BJ (cell line): ENCODE measurements around the gene COPA. TPM values are rescaled to one million over a fixed set of nuclear protein-coding genes. Genes with fewer than 3 reads are reported as not detected.

ENCODE experiments used
- CTCF ChIA-PET: fragments of 350-600 bp; formaldehyde crosslinking; extraction: SDS; loops from one replicate; lab custom pipeline; 2021; ENCODE audit warnings: antibody characterized with exemption, inconsistent platforms; lab: Yijun Ruan, JAX
- POLR2A ChIA-PET: fragments of 300-600 bp; sonication (Branson Sonifier 250); formaldehyde crosslinking; extraction: SDS; loops from one replicate; lab custom pipeline; 2021; ENCODE audit warnings: antibody characterized with exemption; lab: Charles Lee
- DNase-seq: peaks from one replicate; pipeline ENCODE4 v3.0.0-alpha.2; 2011; ENCODE audit warnings: low read depth
- H3K27me3 ChIP-seq: 2 replicates; pipeline ENCODE4 v1.6.0; 2011; ENCODE audit warnings: low read length; ENCODE audit not compliant: control insufficient read depth, insufficient read depth
- H3K36me3 ChIP-seq: 2 replicates; pipeline ENCODE4 v1.5.1; 2011; ENCODE audit warnings: low read length; ENCODE audit not compliant: control insufficient read depth, insufficient read depth
- H3K4me3 ChIP-seq: 2 replicates; pipeline ENCODE4 v1.5.1; 2011; ENCODE audit warnings: low read depth, mild to moderate bottlenecking, control low read depth, low read length
- polyA plus RNA-seq: library from polyadenylated mRNA; depleted of rRNA; stranded (reverse); fragments of >200 nt; gene quantifications from 2 replicates; pipeline ENCODE4 v1.2.3, GENCODE V29; 2011
- TF ChIP-seq, protein P1 (sequence below): IDR thresholded peaks from 2 replicates; pipeline ENCODE4 v1.5.1; 2011; ENCODE audit warnings: low read depth, mild to moderate bottlenecking, control low read depth, inconsistent platforms, low read length, moderate library complexity; ENCODE audit not compliant: insufficient read depth

COPA gene
- polyA plus RNA-seq, 1 experiment, result 267 TPM

DNA sequence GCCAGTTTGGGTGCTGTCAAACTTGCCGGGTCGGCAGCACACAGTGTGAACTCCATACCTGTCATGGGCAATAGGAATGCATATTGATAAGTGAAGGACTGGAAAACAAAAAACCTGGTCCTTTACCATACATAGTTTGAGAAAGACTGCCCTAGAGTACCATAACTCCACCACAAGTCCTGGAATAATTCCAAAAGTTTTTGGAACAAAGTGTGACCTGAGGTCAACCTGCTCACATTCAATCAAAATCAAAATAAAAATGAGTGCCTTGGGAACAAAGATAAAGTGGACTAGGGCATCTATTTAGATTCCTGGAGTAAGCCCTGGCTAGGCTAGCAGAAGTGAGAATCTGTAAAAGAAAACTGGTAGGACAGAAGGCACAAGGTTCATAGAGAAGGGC is 65.7 kb downstream of the COPA start:
- DNase-seq, result no peak
- no peak overlapping the region for H3K4me3 ChIP-seq
- no peaks in the 10 kb centered on the region for H3K27me3 ChIP-seq
- ChIA-PET CTCF (interaction anchor here (1.2 to 1.6 kb wide), 2 partner anchors 14 to 192 kb away, joined by 4 to 5 read pairs; no protein-coding TSS in a partner anchor), POLR2A (no interaction called here)
- TF ChIP-seq, protein P1, sequence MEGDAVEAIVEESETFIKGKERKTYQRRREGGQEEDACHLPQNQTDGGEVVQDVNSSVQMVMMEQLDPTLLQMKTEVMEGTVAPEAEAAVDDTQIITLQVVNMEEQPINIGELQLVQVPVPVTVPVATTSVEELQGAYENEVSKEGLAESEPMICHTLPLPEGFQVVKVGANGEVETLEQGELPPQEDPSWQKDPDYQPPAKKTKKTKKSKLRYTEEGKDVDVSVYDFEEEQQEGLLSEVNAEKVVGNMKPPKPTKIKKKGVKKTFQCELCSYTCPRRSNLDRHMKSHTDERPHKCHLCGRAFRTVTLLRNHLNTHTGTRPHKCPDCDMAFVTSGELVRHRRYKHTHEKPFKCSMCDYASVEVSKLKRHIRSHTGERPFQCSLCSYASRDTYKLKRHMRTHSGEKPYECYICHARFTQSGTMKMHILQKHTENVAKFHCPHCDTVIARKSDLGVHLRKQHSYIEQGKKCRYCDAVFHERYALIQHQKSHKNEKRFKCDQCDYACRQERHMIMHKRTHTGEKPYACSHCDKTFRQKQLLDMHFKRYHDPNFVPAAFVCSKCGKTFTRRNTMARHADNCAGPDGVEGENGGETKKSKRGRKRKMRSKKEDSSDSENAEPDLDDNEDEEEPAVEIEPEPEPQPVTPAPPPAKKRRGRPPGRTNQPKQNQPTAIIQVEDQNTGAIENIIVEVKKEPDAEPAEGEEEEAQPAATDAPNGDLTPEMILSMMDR, result no peak
- peaks cover 12% of the 10 kb centered on the region for H3K36me3 ChIP-seq

- DNase-seq, result no peak
- CTCF ChIA-PET, result interaction anchor here (0.7 kb wide), 1 partner anchor 78 kb away, joined by 4 read pairs; no protein-coding TSS in a partner anchor
- H3K4me3 ChIP-seq, result no peak overlapping the region
- TF ChIP-seq, protein P1, result no peak
- H3K36me3 ChIP-seq, result no peaks in the 10 kb centered on the region
- POLR2A ChIA-PET, result no interaction called here
- no peaks in the 10 kb centered on the region for H3K27me3 ChIP-seq
Measured at GRCh38 chr1:160271025-160271424, 72.0 kb downstream of the COPA start.

DNA sequence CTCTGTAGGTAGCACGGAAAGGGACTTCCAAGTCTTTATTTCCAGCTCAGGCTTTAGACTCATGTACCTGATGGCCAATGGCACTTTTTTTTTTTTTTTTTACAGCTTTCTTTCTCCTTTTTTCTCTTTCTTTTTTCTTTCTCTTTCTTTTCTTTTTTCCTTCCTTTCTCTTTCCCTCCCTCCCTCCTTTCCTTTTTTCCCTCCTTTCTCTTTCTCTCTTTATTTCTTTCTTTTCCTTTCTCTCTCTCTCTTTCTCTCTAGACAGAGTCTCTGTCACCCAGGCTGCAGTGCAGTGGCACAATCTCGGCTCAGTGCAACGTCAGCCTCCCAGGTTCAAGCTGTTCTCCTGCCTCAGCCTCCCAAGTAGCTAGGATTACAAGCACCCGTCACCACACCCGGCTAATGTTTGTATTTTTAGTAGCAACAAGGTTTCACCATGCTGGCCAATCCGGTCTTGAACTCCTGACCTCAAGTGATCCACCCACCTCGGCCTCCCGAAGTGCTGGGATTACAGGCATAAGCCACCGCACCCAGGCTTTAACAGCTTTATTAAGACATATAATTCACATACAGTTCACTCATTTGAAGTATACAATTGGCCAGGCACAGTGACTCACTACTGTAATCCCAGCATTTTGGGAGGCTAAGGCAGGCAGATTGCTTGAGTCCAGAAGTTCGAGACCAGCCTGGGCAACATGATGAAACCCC is 75.6 kb downstream of the COPA start:
- POLR2A ChIA-PET, result no interaction called here
- DNase-seq, result no peak
- CTCF ChIA-PET, result interaction anchor here (0.6 to 1.5 kb wide), 2 partner anchors 13 to 356 kb away, joined by 3 read pairs; no protein-coding TSS in a partner anchor
- TF ChIP-seq, protein P1, result no peak
- no peaks in the 10 kb centered on the region for H3K27me3 ChIP-seq
- no peaks in the 10 kb centered on the region for H3K36me3 ChIP-seq
- no peak overlapping the region for H3K4me3 ChIP-seq

- Histone ChIP-seq H3K27me3 (no peaks in the 10 kb centered on the region), H3K4me3 (no peak overlapping the region), H3K36me3 (no peaks in the 10 kb centered on the region)
- no peak for DNase-seq
- ChIA-PET POLR2A (no interaction called here), CTCF (interaction anchor here (0.9 to 2.3 kb wide), 3 partner anchors 26 to 164 kb away, joined by 3 to 7 read pairs (median 5); no protein-coding TSS in a partner anchor)
- TF ChIP-seq, protein P1, result no peak
Measured at GRCh38 chr1:160264795-160265307, 78.2 kb downstream of the COPA start.

DNA sequence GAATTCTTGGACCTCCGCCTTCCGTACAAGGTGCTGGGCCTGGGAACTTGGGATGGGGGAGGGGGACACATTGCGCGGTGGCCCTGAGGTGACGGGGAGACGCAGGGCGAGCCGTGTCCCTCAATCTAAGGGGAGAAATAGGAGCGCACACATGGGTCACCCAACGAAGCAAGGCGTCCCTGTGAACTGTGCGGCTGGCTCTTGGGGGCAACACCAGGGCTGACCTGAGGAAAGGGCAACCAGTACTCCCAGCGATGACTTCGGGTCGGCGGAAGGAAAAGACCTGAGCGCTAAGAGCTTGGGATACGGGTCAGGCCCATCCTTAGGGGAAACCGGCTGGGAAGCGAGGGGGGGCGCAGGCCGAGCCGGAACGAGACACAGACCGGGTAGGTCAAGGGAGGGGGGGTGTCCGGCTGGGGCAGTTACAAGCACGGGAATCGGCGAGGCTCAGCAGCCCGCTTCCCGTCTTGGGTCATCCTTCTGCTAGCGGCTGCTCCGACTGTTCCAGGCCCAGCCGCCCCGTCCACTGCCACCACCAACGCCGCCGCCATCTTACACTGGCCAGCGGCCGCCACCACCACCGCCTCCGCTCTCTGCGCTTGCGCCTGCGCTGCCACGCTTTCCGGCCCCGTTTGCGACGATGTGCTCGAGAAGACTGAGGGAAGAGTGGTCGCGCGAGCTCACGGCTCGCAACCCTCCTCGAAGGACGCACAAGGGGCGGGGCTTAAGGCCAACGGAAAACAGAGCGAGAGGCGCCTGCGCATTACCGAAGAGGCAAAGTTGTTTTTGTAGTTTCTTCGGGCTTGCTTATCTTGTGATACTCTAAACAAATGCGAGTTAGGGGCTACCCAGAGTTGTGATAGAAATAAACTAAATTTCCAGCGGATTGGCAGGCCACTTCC is 80.9 kb downstream of the COPA start, which contains the start of gene DCAF8:
DCAF8 (minus strand) TSS at position 657 of the 902 bp plus-strand sequence. CDS start 18,541 bp downstream, outside the sequence.
- no peaks in the 10 kb centered on the region for H3K27me3 ChIP-seq
- no peaks in the 10 kb centered on the region for H3K36me3 ChIP-seq
- TF ChIP-seq, protein P1, result no peak
- DNase-seq, result peak; percentile 84
- peak within 1 kb of the TSS; percentile 90 for H3K4me3 ChIP-seq
- POLR2A ChIA-PET, result interaction anchor here (0.6 kb wide), 1 partner anchor 58 kb away, joined by 4 read pairs; no protein-coding TSS in a partner anchor
- CTCF ChIA-PET, result interaction anchor here (0.9 to 3.3 kb wide), 7 partner anchors 10 to 184 kb away, joined by 3 to 25 read pairs (median 3); no protein-coding TSS in a partner anchor
